Psoas muscle (tissue), 8 donors: ENCODE results near the gene TNRC6B. TPM values are rescaled to one million over a fixed set of nuclear protein-coding genes. Genes with fewer than 3 reads are reported as not detected.
A peak's percentile ranks its signal among the peaks of the same experiment; 100 is the strongest.

Experiments
- ATAC-seq, 4 donors: fragments of 200-7000 bp; cut with Tn5 transposase; one replicate each; pipeline ENCODE4 v1.9.1; 2020; ENCODE audit warnings: moderate library complexity in 3 of 4, mild to moderate bottlenecking in 2 of 4
- DNase-seq, 2 donors: peaks; one replicate each; pipeline ENCODE4 v3.0.0-alpha.2; 2020
- H3K27ac ChIP-seq: fragments of 200-600 bp; one replicate; pipeline ENCODE4 v1.8.0; 2022
- H3K27me3 ChIP-seq, 3 donors: fragments of 200-600 bp in 1 of 3; one replicate each; pipeline versions ENCODE4 v1.6.1 to v1.8.0; 2013 to 2022; ENCODE audit warnings: low read length in 2 of 3, mild to moderate bottlenecking in 2 of 3, moderate library complexity in 1 of 3; ENCODE audit not compliant: insufficient read depth in 3 of 3
- H3K36me3 ChIP-seq, 2 donors: fragments of 200-600 bp in 1 of 2; one replicate each; pipeline versions ENCODE4 v1.6.1 to v1.8.0; 2013 to 2022; ENCODE audit warnings: low read depth in 1 of 2, mild to moderate bottlenecking in 1 of 2, moderate library complexity in 1 of 2; ENCODE audit not compliant: insufficient read depth in 1 of 2
- H3K4me1 ChIP-seq: fragments of 200-600 bp; one replicate; pipeline ENCODE4 v1.8.0; 2022
- H3K4me3 ChIP-seq: fragments of 200-600 bp; one replicate; pipeline ENCODE4 v1.8.0; 2022; ENCODE audit warnings: mild to moderate bottlenecking
- H3K9me3 ChIP-seq: fragments of 200-600 bp; one replicate; pipeline ENCODE4 v1.8.0; 2022
- WGBS, 3 donors: extraction: QIAGEN DNeasy Blood & Tissue Kit; methylation state at CpG; one replicate each; pipeline versions ENCODE4 v1.1.6 to v1.1.7; 2013; 5-methylcytosine and 5-hydroxymethylcytosine counted together
- intact Hi-C, 2 donors: fragments of 100-400 bp; cut with DNase I; formaldehyde crosslinking; loops; one replicate each; pipeline versions ENCODE4 v1.11.0 to v1.14.2; 2022
- polyA plus RNA-seq, 3 donors: library from polyadenylated mRNA; stranded (reverse); fragments of 200-250 nt; gene quantifications; one replicate each; pipeline ENCODE4 v1.2.3, GENCODE V29; 2013
- total RNA-seq, 4 donors: library from RNA; stranded (reverse); fragmentation: NEBNext Ultra II Directional in 2 of 4; extraction: Animal tissue kit (Norgen Biotek cat#: 25700) in 2 of 4; gene quantifications; one replicate each; pipeline versions ENCODE4 v1.2.1 to v1.2.4, GENCODE V29; 2021 to 2023
- TF ChIP-seq, protein P1 (sequence below): fragments of 200-600 bp; IDR thresholded peaks from one replicate; pipeline ENCODE4 v1.8.0; 2022; ENCODE audit warnings: antibody characterized with exemption
- donor health status: healthy with polysubstance abuse.
- donor health status: DM: no; HTN: no; CAD: no; lungs with moderate emphysema.
- donor health status: Bipolar disorder and iron deficiency.
- donor health status: healthy.
- donor health status: DM: yes; HTN: yes; CAD: no.
- donor health status: DM: no; HTN: no; CAD: no.
- donor health status: DM: no; HTN: no; CAD: no.
- donor health status: DM: yes; HTN: yes; CAD: no.

TNRC6B gene
- total and polyA plus RNA-seq, 7 donors: 2.2 to 49.4 (median 27.9) TPM

DNA sequence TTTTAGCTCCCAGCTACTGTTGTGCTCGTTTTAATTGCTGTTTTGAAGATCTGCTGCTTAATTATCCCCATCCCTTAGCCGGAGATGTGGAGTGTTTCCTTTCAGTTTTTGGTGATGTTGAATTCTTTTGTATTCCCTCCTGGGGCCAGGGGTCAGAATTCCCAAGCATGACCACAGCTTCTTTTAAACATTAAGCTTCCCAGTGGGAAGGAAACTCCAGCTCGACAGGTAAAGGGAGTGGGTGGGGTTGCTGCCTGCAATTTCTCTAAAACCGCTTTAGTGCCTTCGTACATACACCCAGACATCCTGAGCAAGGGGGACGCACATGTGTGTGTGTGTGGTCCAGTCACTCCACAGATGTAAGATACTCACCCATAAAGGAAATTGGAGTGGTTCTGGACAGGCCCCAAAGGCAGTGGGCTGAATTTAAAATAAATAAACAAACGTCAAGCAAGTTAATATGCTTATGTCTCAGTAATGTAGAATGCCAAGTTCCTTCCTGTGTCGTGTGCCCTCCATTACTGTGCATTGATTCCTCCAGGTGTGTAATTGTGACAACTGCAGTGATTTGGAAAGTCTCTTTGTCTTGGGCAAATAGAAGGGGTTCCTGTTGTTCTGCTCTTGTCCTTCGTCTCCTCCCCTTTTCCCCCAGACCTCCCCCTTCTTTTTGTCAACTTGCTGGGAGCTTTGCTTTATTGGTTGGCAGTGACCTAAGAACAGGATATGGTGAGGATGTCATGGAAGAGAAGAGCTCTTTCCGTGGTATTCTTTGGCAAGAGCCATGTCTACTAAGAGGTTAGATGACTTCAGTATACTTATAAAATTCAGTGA is 149.4 kb downstream of the TNRC6B start:
- no peaks in the 10 kb centered on the region for H3K4me1 ChIP-seq
- DNase-seq: no peak
- TF ChIP-seq, protein P1, sequence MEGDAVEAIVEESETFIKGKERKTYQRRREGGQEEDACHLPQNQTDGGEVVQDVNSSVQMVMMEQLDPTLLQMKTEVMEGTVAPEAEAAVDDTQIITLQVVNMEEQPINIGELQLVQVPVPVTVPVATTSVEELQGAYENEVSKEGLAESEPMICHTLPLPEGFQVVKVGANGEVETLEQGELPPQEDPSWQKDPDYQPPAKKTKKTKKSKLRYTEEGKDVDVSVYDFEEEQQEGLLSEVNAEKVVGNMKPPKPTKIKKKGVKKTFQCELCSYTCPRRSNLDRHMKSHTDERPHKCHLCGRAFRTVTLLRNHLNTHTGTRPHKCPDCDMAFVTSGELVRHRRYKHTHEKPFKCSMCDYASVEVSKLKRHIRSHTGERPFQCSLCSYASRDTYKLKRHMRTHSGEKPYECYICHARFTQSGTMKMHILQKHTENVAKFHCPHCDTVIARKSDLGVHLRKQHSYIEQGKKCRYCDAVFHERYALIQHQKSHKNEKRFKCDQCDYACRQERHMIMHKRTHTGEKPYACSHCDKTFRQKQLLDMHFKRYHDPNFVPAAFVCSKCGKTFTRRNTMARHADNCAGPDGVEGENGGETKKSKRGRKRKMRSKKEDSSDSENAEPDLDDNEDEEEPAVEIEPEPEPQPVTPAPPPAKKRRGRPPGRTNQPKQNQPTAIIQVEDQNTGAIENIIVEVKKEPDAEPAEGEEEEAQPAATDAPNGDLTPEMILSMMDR: no peak
- H3K27me3 ChIP-seq: no peaks in the 10 kb centered on the region
- intact Hi-C loops: no loop called here
- 45 to 51% (median 46%) methylated on average over 10 of the region's 10 CpGs for WGBS, 3 donors
- H3K4me3 ChIP-seq: no peak overlapping the region
- peak overlapping the region; percentile 2 for H3K27ac ChIP-seq
- ATAC-seq: peak in 2 of 4 donors; percentile 22 to 42
- H3K9me3 ChIP-seq: no peaks in the 10 kb centered on the region
- H3K36me3 ChIP-seq: peaks cover 3 to 68% of the 10 kb centered on the region in 2 donors

DNA sequence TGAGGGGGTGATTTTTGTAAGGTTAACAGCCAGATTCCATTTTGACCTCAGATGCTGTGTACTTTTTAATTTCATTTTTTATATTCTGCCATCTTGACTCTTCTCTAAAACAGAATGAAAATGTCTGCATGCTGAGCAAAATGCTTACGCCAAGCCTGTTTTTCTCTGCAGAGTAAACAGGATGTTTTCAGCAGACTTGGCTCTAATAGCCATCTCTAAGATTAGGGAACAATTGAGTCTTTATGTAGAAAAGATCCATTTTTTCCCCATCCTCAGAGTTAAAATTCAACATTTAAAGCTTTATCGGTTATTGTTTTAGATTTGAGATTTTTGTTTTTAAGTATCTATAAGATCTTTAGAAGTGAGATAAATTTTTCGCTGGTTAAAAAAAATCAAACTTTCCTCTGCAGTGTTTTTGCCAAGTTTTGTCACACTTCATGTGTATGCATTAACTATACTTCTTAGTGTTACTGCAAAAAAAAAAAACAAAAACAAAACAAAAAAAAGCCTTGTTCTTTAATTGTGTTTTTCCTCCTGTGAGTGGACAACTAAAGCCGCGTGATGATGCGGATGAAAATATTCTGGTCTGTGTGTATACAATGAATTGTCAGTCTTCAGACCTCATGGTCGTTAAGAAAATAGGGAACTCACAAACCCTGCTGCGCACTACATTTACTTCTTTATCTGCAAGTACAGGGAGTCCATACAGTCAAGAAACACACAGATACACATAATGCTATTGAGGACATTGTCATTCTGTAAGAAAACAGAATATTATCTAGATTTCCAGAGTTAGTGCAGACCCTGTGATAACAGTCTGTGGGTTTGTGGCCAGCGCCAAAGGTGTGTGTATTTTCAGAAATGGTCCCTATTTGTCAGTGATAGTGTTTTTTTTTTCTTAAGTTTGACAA is 151.1 kb downstream of the TNRC6B start:
- TF ChIP-seq, protein P1: no peak
- Histone ChIP-seq H3K27me3 (no peaks in the 10 kb centered on the region), H3K4me3 (no peak overlapping the region), H3K27ac (no peak overlapping the region), H3K4me1 (no peaks in the 10 kb centered on the region), H3K36me3 (peaks cover 0 to 60% of the 10 kb centered on the region in 2 donors), H3K9me3 (no peaks in the 10 kb centered on the region)
- DNase-seq: no peak
- intact Hi-C loops: no loop called here
- 83 to 88% (median 84%) methylated on average over 9 of the region's 9 CpGs for WGBS, 3 donors
- no peak for ATAC-seq

DNA sequence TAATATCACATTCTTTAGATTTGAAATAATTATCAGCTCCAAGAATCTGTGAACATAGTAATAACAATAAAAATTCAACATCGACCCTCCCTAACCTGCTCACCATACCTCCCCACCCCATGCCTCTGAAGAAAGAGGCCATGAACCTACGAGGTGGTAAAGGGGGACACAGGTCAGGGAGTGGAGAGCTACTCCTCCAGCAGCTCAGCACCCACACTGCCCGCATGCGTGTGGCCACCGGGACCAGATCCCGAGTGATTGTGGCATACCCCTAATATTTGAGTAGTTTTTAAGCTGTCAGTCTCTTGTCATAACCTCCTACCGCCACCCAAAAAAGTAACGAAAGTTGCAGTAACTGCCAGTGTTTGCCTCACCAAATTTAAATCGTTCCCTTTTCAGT is 151.7 kb downstream of the TNRC6B start:
- intact Hi-C loops: no loop called here
- ATAC-seq: no peak

DNA sequence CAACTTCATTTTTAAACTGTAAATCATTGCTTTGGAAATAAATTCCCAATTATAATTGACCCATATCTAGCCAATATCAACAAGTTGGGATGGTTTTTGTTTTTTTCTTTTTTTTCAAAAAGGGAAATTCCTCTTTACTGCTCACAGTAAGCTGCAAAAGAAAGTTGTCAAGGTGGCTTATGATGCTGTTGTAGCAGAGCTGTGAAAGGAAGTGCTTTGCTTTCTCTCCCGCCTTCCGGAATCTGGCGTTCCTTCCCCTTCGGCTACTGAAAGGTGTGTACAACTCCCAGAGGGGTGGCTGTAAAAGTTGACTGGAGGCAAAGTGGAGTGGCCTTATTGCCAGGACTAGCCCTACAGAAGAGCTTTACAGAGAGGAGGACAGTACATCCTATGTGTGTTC is 152.4 kb downstream of the TNRC6B start:
- Histone ChIP-seq H3K9me3 (no peaks in the 10 kb centered on the region), H3K4me3 (no peak overlapping the region), H3K36me3 (peaks cover 0 to 47% of the 10 kb centered on the region in 2 donors), H3K27ac (no peak overlapping the region), H3K27me3 (no peaks in the 10 kb centered on the region), H3K4me1 (no peaks in the 10 kb centered on the region)
- WGBS, 3 donors: 73 to 79% (median 74%) methylated on average over 4 of the region's 4 CpGs
- DNase-seq: no peak
- no peak for ATAC-seq
- TF ChIP-seq, protein P1: no peak
- intact Hi-C loops: no loop called here

More for the DNA sequence above, 151.7 kb downstream of the TNRC6B start:
- Histone ChIP-seq H3K36me3 (peaks cover 0 to 53% of the 10 kb centered on the region in 2 donors), H3K4me1 (no peaks in the 10 kb centered on the region), H3K9me3 (no peaks in the 10 kb centered on the region), H3K27me3 (no peaks in the 10 kb centered on the region), H3K4me3 (no peak overlapping the region), H3K27ac (no peak overlapping the region)
- TF ChIP-seq, protein P1: no peak
- 92 to 97% (median 95%) methylated on average over 9 of the region's 9 CpGs for WGBS, 3 donors
- no peak for DNase-seq
